ENCODE data around the gene HAP1.
"Not testable (repeated sequence)": the region's sequence is repeated elsewhere in the genome, so short reads cannot be mapped to it uniquely, and the experiment has no call there.

Gene HAP1

GRCh38 chr17:41777574-41778188 lies 43.2 kb upstream of the HAP1 start:
- peak overlapping the region; percentile 94 for H3K27ac ChIP-seq (ENCODE audit: poor library complexity, severe bottlenecking)
- H3K4me3 ChIP-seq (ENCODE audit: severe bottlenecking), result no peak overlapping the region
- TF ChIP-seq CTCF (IDR thresholded peaks at IDR 0.05; ENCODE audit: poor library complexity, severe bottlenecking), result no peak
- H3K27me3 ChIP-seq (ENCODE audit: insufficient read depth, poor library complexity, severe bottlenecking), result no peaks in the 10 kb centered on the region
- no peaks in the 10 kb centered on the region for H3K9me3 ChIP-seq (ENCODE audit: severe bottlenecking)
- peaks cover 62% of the 10 kb centered on the region for H3K4me1 ChIP-seq (ENCODE audit: insufficient read depth, poor library complexity, severe bottlenecking)
- peaks cover 51% of the 10 kb centered on the region for H3K36me3 ChIP-seq (ENCODE audit: low read depth)
- no peak for DNase-seq (ENCODE audit: low spot score)
- peak; percentile 44 for ATAC-seq (ENCODE audit: low read depth)

- Histone ChIP-seq H3K4me3 (ENCODE audit: severe bottlenecking) (no peak overlapping the region), H3K36me3 (ENCODE audit: low read depth) (peaks cover 51% of the 10 kb centered on the region), H3K9me3 (ENCODE audit: severe bottlenecking) (no peaks in the 10 kb centered on the region), H3K4me1 (ENCODE audit: insufficient read depth, poor library complexity, severe bottlenecking) (peaks cover 68% of the 10 kb centered on the region), H3K27me3 (ENCODE audit: insufficient read depth, poor library complexity, severe bottlenecking) (no peaks in the 10 kb centered on the region), H3K27ac (ENCODE audit: poor library complexity, severe bottlenecking) (peak overlapping the region; percentile 94)
- no peak for DNase-seq (ENCODE audit: low spot score)
- no peak for TF ChIP-seq CTCF (IDR thresholded peaks at IDR 0.05; ENCODE audit: poor library complexity, severe bottlenecking)
- no peak for ATAC-seq (ENCODE audit: low read depth)
Observed at GRCh38 chr17:41777157-41777573, 42.7 kb upstream of the HAP1 start.

GRCh38 chr17:41776262-41776900 lies 41.9 kb upstream of the HAP1 start:
- not testable (repeated sequence) for H3K9me3 ChIP-seq (ENCODE audit: severe bottlenecking); H3K4me3 ChIP-seq (ENCODE audit: severe bottlenecking); DNase-seq (ENCODE audit: low spot score); H3K27me3 ChIP-seq (ENCODE audit: insufficient read depth, poor library complexity, severe bottlenecking); ATAC-seq (ENCODE audit: low read depth)
- Histone ChIP-seq H3K36me3 (ENCODE audit: low read depth) (peaks cover 51% of the 10 kb centered on the region), H3K27ac (ENCODE audit: poor library complexity, severe bottlenecking) (peak overlapping the region; percentile 94), H3K4me1 (ENCODE audit: insufficient read depth, poor library complexity, severe bottlenecking) (peaks cover 74% of the 10 kb centered on the region)

- peaks cover 58% of the 10 kb centered on the region for H3K36me3 ChIP-seq (ENCODE audit: low read depth)
- DNase-seq (ENCODE audit: low spot score), result no peak
- peak; percentile 29 for ATAC-seq (ENCODE audit: low read depth)
Observed at GRCh38 chr17:41775394-41776226, 41.2 kb upstream of the HAP1 start.

More at GRCh38 chr17:41775394-41776226, 41.2 kb upstream of the HAP1 start:
- Histone ChIP-seq H3K4me3 (ENCODE audit: severe bottlenecking) (no peak overlapping the region), H3K27me3 (ENCODE audit: insufficient read depth, poor library complexity, severe bottlenecking) (no peaks in the 10 kb centered on the region), H3K27ac (ENCODE audit: poor library complexity, severe bottlenecking) (peak overlapping the region; percentile 94), H3K9me3 (ENCODE audit: severe bottlenecking) (no peaks in the 10 kb centered on the region), H3K4me1 (ENCODE audit: insufficient read depth, poor library complexity, severe bottlenecking) (peaks cover 74% of the 10 kb centered on the region)
- no peak for TF ChIP-seq CTCF (IDR thresholded peaks at IDR 0.05; ENCODE audit: poor library complexity, severe bottlenecking)
